Tibial nerve (tissue), 3 donors: ENCODE results near the gene GNAQ.
"Not testable (repeated sequence)": the region's sequence is repeated elsewhere in the genome, so short reads cannot be mapped to it uniquely, and the experiment has no call there.

Source experiments
- CTCF ChIP-seq, 5 experiments: fragments of 200-600 bp in 3 of 5; fragments of 450-650 bp in 2 of 5; sonication (generic) in 3 of 5; IDR thresholded peaks; one replicate each; pipeline ENCODE4 v1.5.1; 2016 to 2019; ENCODE audit warnings: antibody characterized with exemption in 5 of 5, mild to moderate bottlenecking in 3 of 5, moderate library complexity in 2 of 5
- POLR2A ChIP-seq, 2 donors: fragments of 450-650 bp; IDR thresholded peaks; one replicate each; pipeline ENCODE4 v1.6.1; 2017; ENCODE audit warnings: antibody characterized with exemption in 2 of 2, mild to moderate bottlenecking in 2 of 2, moderate library complexity in 2 of 2

DNA sequence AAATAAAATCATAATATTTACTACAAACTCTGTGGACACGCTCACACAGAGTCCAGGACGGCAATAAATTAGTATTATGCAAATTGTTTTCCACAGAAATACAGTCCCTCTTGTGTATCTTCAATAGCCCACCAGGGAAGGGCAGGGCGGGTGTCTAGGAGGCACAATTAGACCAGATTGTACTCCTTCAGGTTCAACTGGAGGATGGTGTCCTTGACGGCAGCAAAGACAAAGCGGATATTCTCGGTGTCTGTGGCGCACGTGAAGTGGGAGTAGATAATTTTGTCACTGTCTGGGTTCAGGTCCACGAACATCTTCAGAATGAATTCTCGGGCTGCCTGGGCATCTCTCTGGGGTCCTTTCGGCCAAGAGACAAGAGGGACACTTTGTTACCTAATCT lies 310.5 kb downstream of the GNAQ start:
- TF ChIP-seq CTCF, POLR2A (IDR thresholded peaks at IDR 0.05): not testable (repeated sequence)
